NOMO-1 (cell line): ENCODE results near the gene PARD3.

Experiments used
- DNase-seq, 2 experiments: peaks; one replicate each; lab custom pipeline; 2025; ENCODE audit not compliant: unreplicated experiment in 2 of 2; lab: John Stamatoyannopoulos, UW

Gene PARD3

DNA sequence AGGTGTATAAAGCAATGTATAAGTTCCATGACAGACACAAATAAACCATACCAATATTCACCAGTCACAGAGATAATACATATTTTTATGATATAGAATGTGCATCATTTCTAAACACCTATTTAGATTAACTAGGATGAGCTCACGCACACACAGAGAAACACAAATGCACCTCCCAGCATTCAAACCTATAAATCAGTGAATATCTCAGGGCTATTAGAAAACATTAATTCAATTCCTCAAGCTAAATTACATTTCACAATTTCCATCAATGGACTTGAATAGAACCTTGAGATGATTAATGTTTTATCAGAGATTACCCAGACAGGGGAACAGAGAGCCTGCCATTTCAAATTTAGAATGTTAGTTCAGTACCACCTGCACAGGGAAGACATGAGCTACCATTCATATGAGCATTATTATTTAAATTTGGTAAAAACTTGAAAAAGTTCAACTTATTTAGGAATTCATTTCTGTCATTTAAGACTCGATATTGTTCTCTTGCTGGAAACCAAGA lies 221.7 kb downstream of the PARD3 start:
- DNase-seq: no peak

GRCh38 chr10:34590793-34591192 lies 224.3 kb downstream of the PARD3 start:
- no peak for DNase-seq

DNA sequence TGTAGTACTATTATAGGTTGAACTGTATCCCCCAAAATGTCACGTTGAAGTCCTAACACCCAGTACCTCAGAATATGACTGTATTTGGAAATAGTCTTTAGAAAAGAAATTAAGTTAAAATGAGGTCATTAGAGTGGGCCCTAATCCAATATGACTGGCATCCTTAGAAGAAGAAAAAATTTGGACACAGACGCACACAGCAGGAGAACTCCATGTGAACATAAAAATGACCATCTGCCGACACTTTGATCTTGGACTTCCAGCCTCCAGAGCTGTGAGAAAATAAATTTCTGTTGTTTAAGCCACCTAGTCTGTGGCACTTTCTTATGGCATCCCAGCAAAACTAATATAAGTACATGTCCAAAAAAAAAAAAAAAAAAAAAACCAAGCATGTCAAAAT lies 225.8 kb downstream of the PARD3 start:
- DNase-seq: no peak

DNA sequence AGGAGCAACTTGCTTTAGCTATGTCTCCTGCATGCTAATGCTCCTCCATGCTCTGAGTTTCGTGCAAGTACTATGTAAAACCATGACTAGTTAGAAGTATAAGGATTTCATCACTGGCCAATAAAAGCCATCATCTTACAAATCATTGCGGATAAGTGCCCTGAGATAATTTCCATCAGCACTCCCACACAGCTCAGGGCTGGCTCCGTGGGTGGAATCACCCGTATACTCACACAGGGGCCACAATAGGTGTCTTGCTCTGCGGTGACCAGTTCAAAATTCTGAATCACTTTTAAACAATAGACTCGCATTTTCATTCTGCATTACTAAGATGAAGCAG lies 227.4 kb downstream of the PARD3 start:
- DNase-seq: no peak

GRCh38 chr10:34587002-34587679 lies 228.0 kb downstream of the PARD3 start:
- DNase-seq: no peak

DNA sequence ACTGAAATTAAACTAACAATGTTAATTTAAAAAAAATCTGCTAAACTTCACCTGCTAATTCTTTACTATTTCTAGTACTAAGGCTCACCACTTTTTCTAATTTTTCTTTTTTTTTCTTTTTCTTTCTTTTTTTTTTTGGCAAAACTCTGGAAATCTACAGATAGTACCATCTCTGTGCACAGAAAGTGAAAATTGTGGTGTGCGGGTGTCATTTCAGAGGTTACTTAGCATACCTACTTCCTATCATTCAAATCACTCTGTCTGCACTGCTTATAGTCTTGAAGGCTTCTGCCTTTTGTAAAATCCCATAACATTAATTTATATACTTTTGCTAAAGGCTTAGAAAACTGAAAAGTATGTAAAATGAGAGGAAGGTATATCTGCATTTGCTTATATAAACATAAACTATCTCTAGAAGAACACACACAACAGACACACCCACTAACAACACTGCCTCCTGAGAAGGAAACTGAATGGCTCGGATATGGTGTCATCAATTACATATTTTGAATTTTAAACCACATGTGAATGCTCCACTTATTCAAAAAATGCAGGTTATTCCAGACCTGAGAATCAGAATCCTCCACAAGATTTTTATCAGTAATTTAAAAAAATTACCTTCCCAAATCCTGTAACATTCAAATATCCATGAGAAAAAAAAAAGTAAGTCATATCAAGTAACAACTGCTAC lies 229.5 kb downstream of the PARD3 start:
- DNase-seq: no peak

GRCh38 chr10:34584164-34584563 lies 230.9 kb downstream of the PARD3 start:
- peak; percentile 56 to 89 for DNase-seq

GRCh38 chr10:34581801-34582532 lies 233.1 kb downstream of the PARD3 start:
- DNase-seq: no peak

DNA sequence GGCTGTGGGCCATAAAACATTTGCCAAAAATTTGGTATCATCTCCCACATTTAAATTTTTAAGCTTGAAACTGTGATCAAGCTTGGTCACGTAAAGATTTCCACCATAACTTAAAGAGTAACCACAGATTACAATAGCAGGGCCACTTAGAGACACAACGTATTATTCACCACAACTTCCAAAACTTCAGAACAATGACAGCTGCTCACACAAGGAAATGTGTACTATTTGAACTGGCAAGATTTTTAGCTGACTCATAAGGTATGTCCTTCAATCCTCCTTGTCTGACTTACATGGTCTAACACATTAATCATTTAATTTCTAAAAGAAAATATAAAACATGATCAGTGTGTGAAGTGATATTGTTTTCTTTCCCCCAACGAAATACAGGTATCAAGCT lies 234.5 kb downstream of the PARD3 start:
- no peak for DNase-seq

- DNase-seq: no peak
Measured at GRCh38 chr10:34580214-34580613, 234.9 kb downstream of the PARD3 start.

DNA sequence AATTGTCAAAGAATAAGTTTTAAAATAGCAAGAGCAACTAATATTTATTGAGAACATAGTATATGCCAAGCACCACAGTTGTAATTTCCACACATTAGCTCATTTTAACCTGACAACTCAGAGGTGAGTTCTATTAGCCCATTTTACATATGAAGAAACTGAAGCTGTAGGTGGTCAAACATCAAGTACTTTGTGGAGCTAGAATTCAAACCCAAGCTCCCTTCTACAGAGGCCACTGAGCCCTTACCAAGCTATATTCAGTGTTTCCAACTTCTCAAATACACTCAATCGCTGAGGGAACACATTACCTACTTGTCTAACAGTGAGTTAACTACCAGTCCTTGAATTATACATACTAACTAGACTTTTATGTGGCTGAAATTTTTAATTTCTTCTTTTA lies 236.6 kb downstream of the PARD3 start:
- DNase-seq: no peak

DNA sequence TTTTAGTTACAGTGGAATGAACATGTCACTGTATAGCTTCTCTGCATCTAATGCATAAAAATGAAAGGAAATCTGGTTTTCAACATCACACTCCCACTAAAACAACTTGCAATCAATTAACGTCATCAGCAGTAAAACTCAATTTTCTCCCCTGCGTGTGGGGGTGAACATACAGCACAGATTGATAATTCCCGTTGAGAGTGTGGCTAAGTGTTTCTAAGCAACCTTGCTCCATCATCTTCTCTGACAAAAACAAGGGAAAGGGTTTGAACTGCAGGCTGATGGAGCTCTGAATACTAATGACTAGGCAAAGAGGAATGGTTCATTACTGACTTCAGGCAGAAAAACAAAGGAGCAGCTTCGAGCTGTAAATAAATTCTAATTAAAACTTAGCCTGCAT lies 238.3 kb downstream of the PARD3 start:
- DNase-seq: no peak

DNA sequence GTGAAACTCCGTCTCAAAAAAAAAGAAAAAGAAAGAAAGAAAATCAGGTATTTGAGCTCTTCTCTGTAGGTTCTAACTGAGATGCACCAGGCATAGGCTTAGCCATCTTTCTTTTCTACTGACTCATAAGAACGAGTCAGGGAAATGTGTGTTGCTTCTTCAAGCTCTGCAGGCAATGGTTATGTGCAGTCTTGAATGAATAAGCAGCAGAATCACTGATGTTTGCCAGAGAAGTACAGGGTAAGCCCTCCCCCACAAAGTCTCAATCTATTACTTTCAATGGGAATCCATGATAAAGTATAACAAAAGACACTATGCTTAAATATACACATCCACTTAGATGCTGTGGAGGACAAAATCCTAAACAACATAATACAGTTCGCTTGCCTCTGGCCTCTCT lies 239.2 kb downstream of the PARD3 start:
- no peak for DNase-seq

GRCh38 chr10:34574353-34574934 lies 240.7 kb downstream of the PARD3 start:
- no peak for DNase-seq

- no peak for DNase-seq
Measured at GRCh38 chr10:34570887-34571286, 244.2 kb downstream of the PARD3 start.

DNA sequence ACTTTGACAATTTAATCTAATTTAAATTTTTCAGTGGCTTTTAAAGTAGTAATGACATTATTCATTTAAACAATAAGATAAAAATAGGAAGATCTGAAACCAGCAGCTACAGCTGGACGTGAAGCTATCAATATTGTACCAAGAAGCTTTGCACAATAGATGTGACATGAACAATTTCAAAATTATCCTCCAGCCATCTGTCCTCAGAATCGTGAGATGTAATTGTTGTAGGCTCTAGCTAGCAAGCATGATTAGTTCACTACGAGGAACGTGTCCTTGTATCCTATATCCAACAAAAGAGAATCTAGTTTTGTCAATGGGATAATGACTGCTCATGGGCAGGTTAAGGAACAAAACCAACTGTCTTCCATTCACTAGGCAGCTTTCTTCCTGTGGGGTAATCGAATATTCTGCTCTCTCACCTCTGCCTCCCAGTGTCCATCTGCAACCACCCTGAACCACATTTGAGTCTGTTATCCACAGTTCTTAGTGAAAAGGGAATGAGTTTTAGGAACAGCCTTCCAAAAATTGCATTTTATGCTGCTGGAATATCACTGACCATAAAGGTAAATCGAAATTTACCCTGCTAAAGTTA lies 247.3 kb downstream of the PARD3 start:
- no peak for DNase-seq

DNA sequence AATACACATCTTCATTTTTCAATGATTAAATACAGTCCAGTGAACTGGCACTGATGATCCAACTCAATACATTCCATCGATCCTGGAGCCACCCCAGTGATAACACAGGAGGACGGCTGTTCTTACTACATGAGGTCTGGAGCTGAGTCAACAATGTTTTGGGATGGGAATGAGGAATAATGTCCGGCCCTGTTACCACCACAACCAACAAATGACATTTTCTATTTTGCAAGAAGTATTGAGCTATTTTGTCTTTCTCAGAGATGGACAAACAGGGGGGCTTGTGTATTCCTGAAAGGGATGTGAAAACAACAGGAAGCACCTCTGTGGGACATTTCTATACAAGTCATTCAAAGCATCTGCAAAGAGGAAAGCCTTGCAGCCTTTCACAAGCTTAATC lies 249.2 kb downstream of the PARD3 start:
- DNase-seq: no peak

DNA sequence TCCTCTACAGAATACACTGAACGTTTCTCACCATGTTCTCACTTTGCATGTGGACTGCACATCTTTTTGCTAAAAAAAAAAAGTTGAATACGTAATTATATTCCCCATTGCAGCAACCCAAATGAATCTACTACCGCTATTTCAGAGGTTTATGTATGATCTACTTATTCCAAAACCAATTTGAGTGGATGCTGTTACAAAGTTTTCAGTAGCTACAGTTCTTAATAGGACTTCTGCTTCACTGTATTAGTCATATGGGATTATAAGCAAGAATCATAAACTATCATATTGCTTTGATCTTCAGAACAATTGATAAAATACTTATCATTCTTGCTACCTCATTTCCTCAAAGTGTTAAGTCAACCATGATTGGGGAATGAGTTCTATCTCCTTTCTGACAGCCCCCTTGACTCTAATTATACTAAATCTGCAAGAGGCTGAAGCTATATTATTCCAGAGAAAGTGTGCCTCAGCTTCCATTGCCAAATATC lies 257.0 kb downstream of the PARD3 start:
- DNase-seq: no peak

DNA sequence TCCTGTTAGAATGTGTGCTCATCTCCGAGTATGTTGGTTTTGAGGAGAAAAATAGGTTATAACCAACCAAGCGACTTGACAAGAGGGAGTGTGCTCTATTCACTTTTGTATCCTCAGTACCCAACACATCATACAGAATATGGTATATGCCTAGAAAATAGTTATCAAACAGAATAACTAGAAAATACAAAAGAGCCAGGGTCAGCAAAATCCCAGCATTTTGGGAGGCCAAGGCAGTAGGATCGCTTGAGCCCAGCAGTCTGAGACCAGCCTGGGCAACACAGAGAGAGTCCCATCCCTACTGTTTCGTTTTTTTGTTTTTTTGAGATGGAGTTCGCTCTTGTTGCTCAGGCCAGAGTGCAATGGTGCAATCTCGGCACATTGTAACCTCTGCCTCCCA lies 257.9 kb downstream of the PARD3 start:
- no peak for DNase-seq

- no peak for DNase-seq
Measured at GRCh38 chr10:34555653-34556052, 259.4 kb downstream of the PARD3 start.

GRCh38 chr10:34553747-34554146 lies 261.3 kb downstream of the PARD3 start:
- no peak for DNase-seq
